NCI-H2227 (cell line): Measurements from ENCODE around the gene SLC25A47.
"Not testable (repeated sequence)": the region's sequence is repeated elsewhere in the genome, so short reads cannot be mapped to it uniquely, and the experiment has no call there.

Experiments used
- DNase-seq: peaks from one replicate; lab custom pipeline; 2025; ENCODE audit not compliant: unreplicated experiment; lab: John Stamatoyannopoulos, UW

The SLC25A47 gene

DNA sequence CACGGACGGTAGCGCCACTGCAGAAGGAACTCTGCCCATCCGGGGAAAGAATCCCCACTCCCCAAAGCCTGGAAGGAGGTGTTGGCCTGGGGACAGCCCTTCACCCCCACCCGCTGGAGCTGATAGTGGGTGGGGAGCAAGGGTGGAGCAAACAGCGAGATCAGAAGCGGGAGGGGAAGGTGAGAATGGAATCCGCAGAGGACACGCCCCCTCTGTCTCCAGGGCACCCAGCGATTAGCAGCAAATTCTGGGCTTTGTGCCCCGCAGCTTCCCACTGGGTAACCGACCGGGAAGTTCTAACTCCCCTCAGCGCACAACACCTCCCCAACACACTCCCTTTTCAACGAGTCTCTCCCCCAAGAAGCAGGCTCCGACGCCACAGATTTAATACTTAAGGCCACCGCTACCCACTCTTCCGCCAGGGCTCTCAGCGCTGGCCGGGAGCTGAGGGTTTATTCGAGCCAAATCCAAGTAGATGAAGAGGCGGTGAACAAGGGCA lies 18.3 kb upstream of the SLC25A47 start:
- DNase-seq: peak; percentile 55

DNA sequence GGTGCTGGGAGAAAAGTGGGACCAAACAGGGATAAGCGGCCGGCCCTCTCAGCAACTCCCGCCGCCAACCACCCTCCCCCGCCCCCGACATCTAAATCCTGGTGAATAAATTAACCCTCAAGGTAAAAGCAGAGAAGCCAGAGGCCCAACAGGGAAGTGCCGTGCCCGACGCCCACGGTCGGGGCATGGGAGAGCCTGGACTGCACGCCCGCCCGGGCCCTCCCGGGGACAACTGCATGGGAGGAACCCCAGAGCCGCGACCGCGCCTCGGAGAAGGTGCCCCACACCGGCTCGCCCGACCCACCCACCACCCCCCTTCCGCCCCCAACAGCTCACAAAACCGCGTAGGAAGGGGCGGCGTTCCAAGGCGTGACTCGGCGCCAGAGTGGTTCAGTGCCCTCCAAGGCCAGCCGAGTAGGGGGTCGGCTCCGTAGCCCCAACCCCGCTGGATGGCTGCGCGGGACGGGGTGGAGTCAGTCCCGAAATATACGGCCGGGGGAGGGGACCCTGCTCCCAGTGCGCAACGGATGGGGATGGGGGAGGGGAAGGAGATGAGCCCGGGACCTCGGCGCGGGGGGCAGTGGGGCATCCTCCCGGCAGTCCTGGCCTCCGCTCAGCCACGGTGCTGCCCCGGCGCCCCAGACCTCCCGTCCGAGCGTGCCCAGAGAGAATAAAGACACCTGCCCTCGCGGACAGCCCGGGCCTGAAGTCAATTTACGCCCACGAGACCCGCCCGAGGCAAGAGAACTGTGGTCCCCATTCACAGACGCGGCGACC lies 17.6 kb upstream of the SLC25A47 start:
- peak; percentile 66 for DNase-seq

DNA sequence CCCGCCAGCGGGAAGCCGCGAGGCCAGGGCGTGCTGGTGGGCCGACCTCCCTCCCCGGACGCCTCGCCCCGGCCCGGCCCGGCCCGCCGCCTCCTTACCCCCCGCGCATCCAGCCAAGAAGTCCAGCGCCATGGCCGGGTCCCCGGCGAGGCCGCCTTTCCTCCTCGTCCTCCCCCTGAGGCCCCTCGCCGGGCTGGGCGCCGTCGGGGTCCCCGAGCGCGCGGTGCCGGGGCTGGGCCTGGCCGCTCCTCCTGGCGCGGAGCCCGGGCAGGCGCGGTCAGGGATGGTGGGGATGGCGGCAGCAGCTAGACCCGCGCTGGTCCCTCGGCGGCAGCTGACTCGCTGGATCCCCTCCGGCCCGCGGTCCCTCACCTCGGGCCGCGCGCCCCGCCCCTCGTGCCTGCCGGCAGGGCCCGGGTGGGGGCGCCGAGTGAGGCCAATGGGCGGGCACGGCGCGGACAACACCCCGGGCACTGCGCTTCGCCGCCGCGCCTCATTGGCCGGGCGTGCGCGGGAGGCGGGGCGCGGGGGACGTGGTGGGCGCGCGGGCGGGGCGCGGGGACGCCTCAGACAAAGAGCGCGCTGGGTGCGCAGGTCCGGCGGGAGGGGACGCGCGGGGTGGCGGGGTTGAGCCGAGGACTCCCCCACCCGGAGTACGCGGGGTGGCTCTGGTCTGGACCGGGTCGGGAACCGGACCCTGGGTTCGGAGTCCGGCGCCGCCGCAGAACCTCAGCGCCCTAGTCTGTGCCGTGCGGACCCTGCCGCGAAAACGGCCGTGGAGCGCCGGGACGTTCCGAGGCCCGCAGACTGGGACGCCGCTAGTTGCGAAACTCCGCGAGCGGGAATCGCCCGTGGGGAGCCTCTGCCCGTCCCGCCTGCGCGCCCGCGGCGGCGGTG lies 16.8 kb upstream of the SLC25A47 start, which contains the start of gene SLC25A29:
TSS of gene SLC25A29 (minus strand) at position 344 of the 897 bp plus-strand sequence. CDS start at position 132, 212 bp downstream.
- peak; percentile 95 for DNase-seq

DNA sequence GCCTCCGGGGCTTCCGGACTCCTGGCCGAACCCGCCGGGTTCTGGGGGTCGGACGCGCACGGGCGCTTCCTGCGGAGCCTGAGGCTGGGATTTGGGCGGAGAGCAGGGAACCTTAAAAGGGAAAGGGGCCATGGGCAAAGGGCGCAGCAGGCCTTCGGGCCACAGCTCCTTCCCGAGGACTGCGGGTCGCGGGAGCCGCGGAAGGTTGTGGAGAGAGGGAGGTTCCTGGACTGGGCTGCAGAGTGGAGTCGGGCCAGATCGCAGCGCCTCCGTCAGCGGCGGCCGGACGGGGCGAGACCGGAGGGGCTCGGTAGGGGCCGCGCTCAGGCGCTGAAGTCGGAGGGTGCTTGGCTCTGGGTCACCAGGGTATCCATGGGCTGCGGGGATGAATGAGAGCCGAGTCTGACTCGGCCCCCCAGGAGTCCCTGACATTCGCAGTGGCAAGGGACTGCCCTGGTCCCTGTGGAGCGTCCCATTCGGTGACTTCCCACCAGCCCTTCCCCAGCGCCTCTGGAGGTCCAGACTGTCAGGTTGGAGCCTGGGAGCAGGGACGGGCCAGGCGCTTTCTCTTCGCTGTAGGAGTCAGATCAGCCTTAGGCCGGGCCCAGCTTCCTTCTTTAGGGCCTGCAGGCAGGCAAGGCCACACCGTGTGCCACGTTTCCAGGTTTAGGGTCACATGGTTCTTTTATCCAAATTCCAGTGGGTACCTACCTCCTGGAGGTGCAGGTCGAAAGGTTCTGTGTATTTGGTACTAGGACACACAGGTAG lies 16.0 kb upstream of the SLC25A47 start:
- peak; percentile 48 for DNase-seq

GRCh38 chr14:100307766-100308426 lies 15.2 kb upstream of the SLC25A47 start:
- DNase-seq: no peak

DNA sequence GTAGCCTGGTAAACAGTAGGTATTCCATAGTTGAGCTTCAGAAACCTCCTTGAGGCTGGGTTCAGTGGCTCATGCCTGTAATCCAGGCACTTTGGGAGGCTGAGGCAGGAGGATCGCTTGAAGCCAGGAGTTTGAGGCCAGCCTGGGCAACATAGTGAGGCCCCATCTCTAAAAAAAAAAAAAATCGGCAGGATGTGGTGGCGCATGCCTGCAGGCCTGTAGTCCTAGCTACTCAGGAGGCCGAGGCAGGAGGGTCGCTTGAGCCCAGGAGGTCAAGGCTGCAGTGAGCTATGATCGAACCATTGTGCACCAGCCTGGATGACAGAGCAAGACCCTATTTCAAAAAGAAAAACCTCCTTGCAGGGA lies 14.7 kb upstream of the SLC25A47 start:
- DNase-seq: not testable (repeated sequence)

GRCh38 chr14:100309028-100309737 lies 14.0 kb upstream of the SLC25A47 start:
- DNase-seq: no peak

DNA sequence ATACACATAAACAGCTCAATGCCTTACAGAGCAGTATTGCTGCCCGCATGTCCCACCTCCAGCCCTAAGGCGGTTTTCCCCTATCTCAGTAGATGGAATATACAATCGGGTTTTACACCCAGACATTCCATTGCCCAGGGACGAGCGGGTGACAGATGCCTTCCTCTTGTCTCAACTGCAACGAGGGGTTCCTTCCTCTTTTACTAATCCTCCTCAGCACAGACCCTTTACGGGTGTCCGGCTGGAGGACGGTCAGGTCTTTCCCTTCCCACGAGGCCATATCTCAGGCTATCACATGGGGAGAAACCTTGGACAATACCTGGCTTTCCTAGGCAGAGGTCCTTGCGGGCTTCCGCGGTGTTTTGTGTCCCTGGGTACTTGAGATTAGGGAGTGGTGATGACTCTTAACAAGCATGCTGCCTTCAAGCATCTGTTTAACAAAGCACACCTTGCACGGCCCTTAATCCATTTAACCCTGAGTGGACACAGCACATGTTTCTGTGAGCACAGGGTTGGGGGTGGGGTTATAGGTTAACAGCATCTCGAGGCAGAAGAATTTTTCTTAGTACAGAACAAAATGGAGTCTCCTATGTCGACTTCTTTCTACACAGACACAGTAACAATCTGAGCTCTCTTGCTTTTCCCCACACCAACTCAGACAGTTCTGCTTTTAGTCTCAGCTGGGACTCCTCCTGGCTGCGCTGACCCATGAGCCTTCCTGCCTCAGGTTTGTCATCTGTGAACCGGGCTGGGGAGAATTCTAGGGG lies 10.8 kb upstream of the SLC25A47 start:
- DNase-seq: not testable (repeated sequence)

- DNase-seq: no peak
These were observed 10.2 kb upstream of the SLC25A47 start for GRCh38 chr14:100312877-100313400.

- no peak for DNase-seq
These were observed 9.5 kb upstream of the SLC25A47 start for GRCh38 chr14:100313464-100314230.

DNA sequence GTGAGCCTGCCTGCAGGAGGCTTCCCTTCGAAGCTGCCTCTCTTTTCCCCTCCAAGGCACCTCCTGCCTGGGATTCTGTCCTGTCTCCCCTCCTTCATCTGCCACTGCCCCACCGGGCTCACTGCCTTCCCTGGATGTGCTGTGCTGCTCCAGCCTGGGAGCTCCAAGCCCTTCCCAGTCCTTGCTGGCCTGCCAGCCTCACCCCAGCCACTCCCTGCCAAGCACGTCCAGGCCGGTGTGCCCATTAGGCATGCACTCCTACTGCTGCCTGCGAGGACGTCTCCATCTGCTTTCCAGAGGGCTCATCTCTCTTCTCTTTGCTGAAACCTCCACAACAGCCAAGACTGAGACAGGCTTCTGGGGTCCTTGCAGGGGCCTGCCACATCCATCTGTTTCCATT lies 8.4 kb upstream of the SLC25A47 start:
- DNase-seq: no peak

GRCh38 chr14:100317389-100317788 lies 5.8 kb upstream of the SLC25A47 start:
- DNase-seq: no peak

GRCh38 chr14:100317912-100318808 lies 5.0 kb upstream of the SLC25A47 start:
- DNase-seq: no peak

- DNase-seq: no peak
These were observed 2.8 kb upstream of the SLC25A47 start for GRCh38 chr14:100320157-100320856.

- DNase-seq: no peak
These were observed 1.5 kb upstream of the SLC25A47 start for GRCh38 chr14:100321473-100322137.
